Measurements from ENCODE around the gene CCDC180.
"Not testable (repeated sequence)": the region's sequence is repeated elsewhere in the genome, so short reads cannot be mapped to it uniquely, and the experiment has no call there.

The CCDC180 gene

GRCh38 chr9:97311798-97312500, 4.5 kb downstream of the CCDC180 start:
- DNase-seq (ENCODE audit: low read depth): no peak

DNA sequence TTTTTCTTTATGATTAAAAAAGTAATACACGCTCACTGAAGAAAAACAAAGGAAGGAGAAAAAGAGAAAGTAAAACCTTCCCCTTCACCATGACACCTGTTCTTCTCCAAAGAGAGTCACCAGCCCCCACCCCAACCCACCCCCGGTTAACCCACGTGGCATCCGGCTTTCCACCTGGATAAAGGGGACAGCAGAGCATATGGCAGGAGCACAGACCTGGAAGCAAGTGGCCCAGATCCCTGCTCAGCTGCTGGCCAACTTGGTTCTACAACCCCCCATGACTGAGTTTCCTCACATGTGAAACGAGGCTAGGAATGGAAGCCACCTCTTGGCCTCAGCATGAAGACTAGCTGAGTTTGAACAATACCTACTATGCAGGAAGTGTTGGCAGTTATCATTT, 5.1 kb downstream of the CCDC180 start:
- no peak for DNase-seq (ENCODE audit: low read depth)

DNA sequence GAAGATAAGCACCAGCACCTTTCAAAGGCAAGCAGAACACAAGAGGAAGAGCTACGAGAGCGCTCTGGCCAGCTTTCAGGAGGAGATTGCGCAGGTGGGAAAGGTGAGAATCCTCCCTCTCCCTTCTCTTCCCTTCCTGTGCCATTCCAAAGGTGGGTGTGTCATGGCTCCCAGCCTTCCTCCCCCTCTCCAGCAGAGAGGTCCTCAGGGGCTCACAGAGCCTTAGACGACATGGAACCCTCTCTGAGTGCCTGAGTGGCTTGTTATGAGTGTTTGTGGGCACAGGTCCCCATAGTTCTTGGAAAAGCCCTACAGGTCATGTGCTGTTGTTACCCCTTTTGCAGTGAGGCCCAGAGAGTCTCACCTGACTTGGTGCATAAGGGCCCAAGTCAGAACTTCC, 5.8 kb downstream of the CCDC180 start:
- DNase-seq (ENCODE audit: low read depth): no peak

- no peak for DNase-seq (ENCODE audit: low read depth)
Observed at GRCh38 chr9:97313746-97314145, 6.3 kb downstream of the CCDC180 start.

- DNase-seq (ENCODE audit: low read depth): no peak
Observed at GRCh38 chr9:97314503-97314902, 7.0 kb downstream of the CCDC180 start.

DNA sequence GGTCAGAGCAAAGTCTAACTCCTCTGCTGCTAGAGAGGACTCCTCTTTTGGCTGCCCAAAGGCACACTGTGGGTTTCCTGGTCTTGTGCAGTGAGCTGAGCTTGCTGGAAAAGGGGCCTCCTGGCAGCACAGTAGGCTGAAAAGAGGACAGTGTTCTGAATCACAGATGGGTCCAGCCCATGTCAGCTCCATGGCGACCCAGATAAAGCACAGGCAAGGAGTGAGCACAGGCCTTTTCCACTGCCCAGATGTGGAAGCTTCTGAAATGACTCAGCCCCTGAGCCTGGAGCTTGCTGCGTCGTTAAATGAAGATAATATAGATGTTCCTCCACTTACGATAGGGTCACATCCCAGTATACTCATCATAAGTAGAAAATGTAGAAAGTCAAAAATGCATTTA, 8.1 kb downstream of the CCDC180 start:
- DNase-seq (ENCODE audit: low read depth): no peak

DNA sequence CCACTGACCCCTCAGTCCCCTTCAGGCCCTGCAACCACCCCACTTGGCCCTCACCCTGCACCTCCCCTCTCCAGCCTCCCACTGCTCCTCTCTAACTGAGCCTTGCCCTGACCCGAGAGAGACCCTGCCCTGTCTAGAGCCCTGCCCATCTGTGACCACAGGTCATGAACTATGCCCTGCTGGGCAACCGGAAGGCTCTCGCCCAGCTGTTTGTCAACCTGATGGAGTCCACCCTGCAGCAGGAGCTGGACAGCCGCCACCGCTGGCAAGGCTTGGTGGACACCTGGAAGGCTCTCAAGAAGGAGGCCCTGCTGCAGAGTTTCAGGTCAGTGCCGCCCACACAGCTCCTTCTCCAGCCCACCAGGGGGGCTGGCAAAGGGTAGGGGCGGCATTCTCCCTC, 9.4 kb downstream of the CCDC180 start:
- DNase-seq (ENCODE audit: low read depth): no peak

DNA sequence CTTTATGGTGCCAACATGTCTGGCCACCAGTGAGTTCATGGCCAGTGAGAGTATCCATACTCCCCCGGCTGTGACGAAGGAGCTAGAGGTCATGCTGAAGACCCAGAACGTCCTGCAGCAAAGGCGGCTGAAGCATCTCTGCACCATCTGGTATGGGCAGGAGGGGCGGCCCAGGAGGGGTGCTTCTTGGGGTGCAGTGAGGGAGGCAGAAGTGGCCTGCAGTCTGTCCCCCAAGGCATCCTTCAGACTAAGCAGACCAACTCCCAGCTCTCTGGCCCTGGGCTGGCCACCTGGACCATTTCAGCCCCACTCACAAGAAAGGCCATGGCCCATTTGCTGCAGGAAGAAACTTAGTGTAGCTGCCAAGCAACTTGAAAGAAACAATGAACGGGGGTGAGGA, 11.0 kb downstream of the CCDC180 start:
- no peak for DNase-seq (ENCODE audit: low read depth)

DNA sequence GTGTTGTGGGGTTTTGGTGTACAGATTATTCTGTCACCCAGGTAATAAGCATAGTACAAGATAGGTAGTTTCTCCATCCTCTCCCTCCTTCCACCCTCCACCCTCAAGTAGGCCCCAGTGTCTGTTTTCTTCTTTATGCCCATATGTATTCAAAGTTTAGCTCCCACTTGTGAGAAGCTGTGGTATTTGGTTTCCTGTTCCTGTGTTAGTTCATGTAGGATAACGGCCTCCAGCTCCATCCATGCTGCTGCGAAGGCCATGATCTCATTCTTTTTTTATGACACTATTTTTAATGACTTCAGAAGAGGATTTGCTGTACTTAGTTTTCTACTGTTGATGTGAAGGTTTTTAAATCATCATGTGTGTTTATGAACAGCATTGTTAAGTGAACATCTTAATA, 11.9 kb downstream of the CCDC180 start:
- no peak for DNase-seq (ENCODE audit: low read depth)

GRCh38 chr9:97320080-97320642, 12.7 kb downstream of the CCDC180 start:
- DNase-seq (ENCODE audit: low read depth): no peak

GRCh38 chr9:97321251-97321650, 13.8 kb downstream of the CCDC180 start:
- DNase-seq (ENCODE audit: low read depth): no peak

GRCh38 chr9:97321691-97322090, 14.2 kb downstream of the CCDC180 start:
- DNase-seq (ENCODE audit: low read depth): no peak

- DNase-seq (ENCODE audit: low read depth): no peak
Observed at GRCh38 chr9:97322105-97322504, 14.6 kb downstream of the CCDC180 start.

- no peak for DNase-seq (ENCODE audit: low read depth)
Observed at GRCh38 chr9:97324954-97325353, 17.5 kb downstream of the CCDC180 start.

DNA sequence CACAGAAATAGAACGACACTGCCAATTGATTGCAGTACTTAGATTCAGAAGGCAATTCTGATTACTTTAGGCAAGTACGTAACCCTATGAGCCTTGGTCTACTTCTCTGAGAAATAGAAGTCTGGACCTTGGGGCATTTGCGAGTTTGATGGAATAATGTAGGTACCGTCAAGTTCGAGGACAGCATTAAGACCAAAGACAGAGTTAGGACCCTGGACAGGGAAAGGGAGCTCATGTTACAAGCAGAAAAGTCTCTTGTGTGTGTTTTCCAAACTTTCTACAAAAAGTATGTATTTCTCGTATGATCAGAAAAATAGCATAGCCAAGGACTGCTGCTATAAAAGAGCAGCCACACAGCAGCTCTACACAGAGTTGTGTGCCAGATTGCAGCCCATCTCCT, 20.1 kb downstream of the CCDC180 start:
- no peak for DNase-seq (ENCODE audit: low read depth)

GRCh38 chr9:97332993-97333392, 25.5 kb downstream of the CCDC180 start:
- DNase-seq (ENCODE audit: low read depth): no peak

DNA sequence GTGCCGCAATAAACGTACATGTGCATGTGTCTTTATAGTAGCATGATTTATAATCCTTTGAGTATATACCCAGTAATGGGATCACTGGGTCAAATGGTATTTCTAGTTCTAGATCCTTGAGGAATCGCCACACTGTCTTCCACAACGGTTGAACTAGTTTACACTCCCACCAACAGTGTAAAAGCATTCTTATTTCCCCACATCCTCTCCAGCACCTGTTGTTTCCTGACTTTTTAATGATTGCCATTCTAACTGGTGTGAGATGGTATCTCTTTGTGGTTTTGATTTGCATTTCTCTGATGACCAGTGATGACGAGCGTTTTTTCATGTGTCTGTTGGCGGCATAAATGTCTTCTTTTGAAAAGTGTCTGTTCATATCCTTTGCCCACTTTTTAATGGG, 28.2 kb downstream of the CCDC180 start:
- DNase-seq (ENCODE audit: low read depth): not testable (repeated sequence)

- DNase-seq (ENCODE audit: low read depth): no peak
Observed at GRCh38 chr9:97348871-97349270, 41.4 kb downstream of the CCDC180 start.

- DNase-seq (ENCODE audit: low read depth): no peak
Observed at GRCh38 chr9:97349400-97349799, 41.9 kb downstream of the CCDC180 start.

DNA sequence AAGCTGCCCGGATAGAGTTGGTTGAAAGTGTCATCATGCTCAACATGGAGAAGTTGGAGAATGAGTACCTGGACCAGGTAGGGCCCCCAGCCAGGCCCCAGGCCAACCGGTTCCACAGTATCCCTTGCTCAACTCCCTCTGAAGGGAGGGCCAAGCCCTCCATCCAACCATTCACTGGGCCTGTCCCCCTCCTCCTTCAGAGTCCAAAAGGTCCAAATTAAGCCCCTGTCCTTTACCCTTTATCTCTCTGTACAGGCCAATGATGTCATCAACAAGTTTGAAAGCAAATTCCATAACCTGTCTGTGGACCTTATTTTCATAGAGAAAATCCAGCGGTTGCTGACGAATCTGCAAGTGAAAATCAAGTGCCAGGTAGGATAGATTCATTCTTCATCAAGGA, 47.2 kb downstream of the CCDC180 start:
- no peak for DNase-seq (ENCODE audit: low read depth)

DNA sequence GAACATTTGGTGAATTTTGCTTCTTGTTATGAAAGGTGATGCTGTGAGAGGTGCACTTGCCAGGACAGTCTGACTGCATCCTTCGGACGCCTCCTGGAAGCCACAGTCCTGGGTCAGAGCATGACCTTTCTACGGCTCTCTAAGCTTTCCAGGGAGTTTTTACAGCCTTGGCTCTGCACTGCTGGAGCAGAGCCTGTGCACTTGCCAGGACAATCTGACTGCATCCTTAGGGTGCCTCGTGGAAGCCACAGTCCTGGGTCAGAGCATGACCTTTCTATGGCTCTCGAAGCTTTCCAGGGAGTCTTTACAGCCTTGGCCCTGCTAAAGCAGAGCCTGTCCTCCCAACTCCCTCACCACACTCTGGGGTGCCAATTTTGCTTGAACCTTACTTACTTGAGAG, 49.6 kb downstream of the CCDC180 start:
- no peak for DNase-seq (ENCODE audit: low read depth)
